Measurements from ENCODE around the gene ANKRD12.

DNA sequence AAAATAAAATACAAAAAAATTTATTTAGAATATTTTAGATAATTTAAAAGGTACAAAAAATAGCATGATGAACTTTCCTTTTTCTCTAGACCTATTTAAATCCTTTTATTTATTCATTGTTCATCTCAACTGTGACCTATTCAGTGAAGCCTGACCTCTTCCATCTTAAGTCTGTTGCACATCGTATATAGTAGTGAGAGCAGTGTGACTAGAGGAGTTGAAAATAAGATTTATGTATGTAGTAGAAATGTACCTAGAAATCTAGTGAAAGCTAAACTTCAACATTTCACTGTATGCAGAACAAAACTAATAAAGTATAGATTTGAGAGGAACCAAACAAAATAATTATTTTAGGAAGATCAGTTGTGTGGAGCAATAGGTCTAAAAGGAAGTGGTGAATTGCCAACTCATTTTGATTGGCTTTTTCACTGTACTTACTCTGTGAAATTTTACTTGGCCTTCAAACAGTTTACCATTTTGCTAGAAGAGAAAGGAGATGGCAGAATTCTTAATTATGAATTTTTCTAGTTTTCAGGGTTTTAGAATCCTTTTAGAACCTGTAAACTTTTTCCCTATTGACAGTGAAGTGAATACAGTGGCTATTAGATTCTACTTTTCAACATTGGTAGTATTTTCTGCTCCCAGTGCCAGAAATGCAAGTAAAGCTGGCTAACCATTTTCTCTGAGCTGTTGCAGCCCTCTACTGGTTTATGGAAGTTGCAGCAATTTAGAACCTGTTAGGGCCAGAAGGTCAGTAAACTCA is 11.0 kb downstream of the ANKRD12 start:
- TF ChIP-seq POLR2A (IDR thresholded peaks at IDR 0.05): no peak
- no peak for TF ChIP-seq POLR2AphosphoS5 (IDR thresholded peaks at IDR 0.05)

Measured in breast epithelium (tissue), 3 donors.